ENCODE results near the gene ITGB7.

DNA sequence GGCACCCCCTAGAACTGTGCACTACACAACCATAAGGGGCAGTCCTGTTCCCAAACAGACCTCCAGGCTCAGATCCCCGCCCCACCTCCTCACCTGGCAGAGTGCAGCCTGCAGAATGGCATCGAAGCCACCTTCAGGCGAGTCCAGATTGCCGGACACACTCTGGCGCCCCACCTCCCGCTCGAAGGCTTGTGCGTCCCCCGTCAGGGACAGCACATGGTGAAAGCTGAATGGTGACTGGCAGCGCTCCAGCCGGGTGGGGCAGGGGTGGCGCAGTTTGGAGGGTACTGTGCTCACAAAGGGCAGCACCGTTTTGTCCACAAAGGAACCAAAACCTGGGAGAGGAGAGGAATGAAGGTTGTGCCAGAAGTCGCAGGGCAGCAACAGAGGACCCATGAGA lies 10.6 kb downstream of the ITGB7 start:
- TF ChIP-seq SIN3A (IDR thresholded peaks at IDR 0.05; ENCODE audit: borderline replicate concordance, insufficient read depth, low read length) (no peak), TAF1 (IDR thresholded peaks at IDR 0.05; ENCODE audit: borderline replicate concordance, insufficient read depth, low read length) (no peak), POLR2AphosphoS5 (IDR thresholded peaks at IDR 0.05; ENCODE audit: low read depth, low read length) (no peak), FOXP2 (optimal IDR thresholded peaks at IDR 0.05; ENCODE audit: borderline replicate concordance, extremely low read depth, extremely low read length, insufficient read depth) (no peak)
- TF ChIP-seq, protein P1, sequence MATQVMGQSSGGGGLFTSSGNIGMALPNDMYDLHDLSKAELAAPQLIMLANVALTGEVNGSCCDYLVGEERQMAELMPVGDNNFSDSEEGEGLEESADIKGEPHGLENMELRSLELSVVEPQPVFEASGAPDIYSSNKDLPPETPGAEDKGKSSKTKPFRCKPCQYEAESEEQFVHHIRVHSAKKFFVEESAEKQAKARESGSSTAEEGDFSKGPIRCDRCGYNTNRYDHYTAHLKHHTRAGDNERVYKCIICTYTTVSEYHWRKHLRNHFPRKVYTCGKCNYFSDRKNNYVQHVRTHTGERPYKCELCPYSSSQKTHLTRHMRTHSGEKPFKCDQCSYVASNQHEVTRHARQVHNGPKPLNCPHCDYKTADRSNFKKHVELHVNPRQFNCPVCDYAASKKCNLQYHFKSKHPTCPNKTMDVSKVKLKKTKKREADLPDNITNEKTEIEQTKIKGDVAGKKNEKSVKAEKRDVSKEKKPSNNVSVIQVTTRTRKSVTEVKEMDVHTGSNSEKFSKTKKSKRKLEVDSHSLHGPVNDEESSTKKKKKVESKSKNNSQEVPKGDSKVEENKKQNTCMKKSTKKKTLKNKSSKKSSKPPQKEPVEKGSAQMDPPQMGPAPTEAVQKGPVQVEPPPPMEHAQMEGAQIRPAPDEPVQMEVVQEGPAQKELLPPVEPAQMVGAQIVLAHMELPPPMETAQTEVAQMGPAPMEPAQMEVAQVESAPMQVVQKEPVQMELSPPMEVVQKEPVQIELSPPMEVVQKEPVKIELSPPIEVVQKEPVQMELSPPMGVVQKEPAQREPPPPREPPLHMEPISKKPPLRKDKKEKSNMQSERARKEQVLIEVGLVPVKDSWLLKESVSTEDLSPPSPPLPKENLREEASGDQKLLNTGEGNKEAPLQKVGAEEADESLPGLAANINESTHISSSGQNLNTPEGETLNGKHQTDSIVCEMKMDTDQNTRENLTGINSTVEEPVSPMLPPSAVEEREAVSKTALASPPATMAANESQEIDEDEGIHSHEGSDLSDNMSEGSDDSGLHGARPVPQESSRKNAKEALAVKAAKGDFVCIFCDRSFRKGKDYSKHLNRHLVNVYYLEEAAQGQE (IDR thresholded peaks at IDR 0.05; ENCODE audit: insufficient read depth in 1 of 2, low read depth in 2 of 2, low read length in 2 of 2), result no peak

All from PFSK-1 (cell line).